ENCODE data around the gene PTPRD.

DNA sequence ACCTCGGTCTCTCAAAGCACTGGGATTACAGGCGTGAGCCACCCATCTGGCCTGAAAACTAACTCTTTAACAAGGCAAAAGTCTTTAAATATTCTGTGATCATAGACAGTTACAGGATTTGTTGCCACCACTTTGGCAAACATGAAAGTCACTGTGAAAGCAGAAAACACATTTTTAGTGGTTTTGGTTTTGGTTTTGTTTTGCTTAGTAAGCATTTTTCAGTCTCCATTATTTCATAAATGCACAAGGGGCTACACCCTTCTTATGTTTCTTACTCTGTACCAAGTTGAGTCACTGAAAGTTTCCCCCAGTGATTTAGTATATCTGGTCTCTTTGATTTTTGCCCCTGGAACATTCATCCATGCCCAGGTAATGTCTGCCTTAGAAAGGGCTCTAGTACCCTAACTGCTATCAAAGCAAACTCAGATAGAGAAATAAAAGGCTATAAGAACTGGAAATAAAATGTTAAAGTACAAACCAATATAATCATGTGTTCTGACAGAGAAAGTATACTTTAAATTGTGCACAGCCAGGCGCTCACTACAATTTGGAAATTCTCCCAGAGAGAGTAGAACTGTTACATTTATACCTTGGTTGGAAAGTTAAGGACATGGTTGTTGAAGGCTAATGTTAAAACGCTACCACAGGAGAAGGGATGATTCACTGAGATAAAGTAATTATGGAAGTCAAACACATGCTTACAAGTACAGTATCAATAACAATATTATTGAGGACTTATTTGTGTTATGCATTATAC lies 1790.7 kb downstream of the PTPRD start:
- TF ChIP-seq EZH2 (IDR thresholded peaks at IDR 0.05; ENCODE audit: low read length, missing control alignments) = no peak
- TF ChIP-seq, protein P1, sequence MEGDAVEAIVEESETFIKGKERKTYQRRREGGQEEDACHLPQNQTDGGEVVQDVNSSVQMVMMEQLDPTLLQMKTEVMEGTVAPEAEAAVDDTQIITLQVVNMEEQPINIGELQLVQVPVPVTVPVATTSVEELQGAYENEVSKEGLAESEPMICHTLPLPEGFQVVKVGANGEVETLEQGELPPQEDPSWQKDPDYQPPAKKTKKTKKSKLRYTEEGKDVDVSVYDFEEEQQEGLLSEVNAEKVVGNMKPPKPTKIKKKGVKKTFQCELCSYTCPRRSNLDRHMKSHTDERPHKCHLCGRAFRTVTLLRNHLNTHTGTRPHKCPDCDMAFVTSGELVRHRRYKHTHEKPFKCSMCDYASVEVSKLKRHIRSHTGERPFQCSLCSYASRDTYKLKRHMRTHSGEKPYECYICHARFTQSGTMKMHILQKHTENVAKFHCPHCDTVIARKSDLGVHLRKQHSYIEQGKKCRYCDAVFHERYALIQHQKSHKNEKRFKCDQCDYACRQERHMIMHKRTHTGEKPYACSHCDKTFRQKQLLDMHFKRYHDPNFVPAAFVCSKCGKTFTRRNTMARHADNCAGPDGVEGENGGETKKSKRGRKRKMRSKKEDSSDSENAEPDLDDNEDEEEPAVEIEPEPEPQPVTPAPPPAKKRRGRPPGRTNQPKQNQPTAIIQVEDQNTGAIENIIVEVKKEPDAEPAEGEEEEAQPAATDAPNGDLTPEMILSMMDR (conservative IDR thresholded peaks at IDR 0.05 in 1 of 2, IDR thresholded peaks at IDR 0.05 in 1 of 2; ENCODE audit: low read depth in 1 of 2, low read length in 2 of 2) = no peak

Measured in fibroblast of lung (primary cell).